NB4 (cell line): ENCODE measurements around the gene CFAP45.

Source experiments
- DNase-seq: peaks from one replicate; pipeline ENCODE4 v3.0.0; 2010; ENCODE audit warnings: low read depth
- H3K4me3 ChIP-seq: one replicate; pipeline ENCODE4 v1.5.1; 2011; ENCODE audit warnings: mild to moderate bottlenecking, low read depth, low read length, moderate library complexity
- CTCF ChIP-seq: IDR thresholded peaks from one replicate; pipeline ENCODE4 v1.5.1; 2012; ENCODE audit warnings: low read depth, low read length
- MAX ChIP-seq: IDR thresholded peaks from 2 replicates; pipeline ENCODE4 v1.6.1; 2011; ENCODE audit warnings: low read depth, low read length
- MYC ChIP-seq: IDR thresholded peaks from 2 replicates; pipeline ENCODE4 v1.6.1; 2011; ENCODE audit warnings: low read depth, low read length
- POLR2A ChIP-seq: IDR thresholded peaks from 2 replicates; pipeline ENCODE4 v1.6.1; 2011; ENCODE audit warnings: mild to moderate bottlenecking; ENCODE audit not compliant: insufficient read length; ENCODE audit errors: extremely low read depth

The CFAP45 gene

GRCh38 chr1:159897962-159898361 lies 2.0 kb downstream of the CFAP45 start:
- TF ChIP-seq CTCF: no peak
- no peak for TF ChIP-seq MYC
- TF ChIP-seq POLR2A: no peak
- TF ChIP-seq MAX: no peak
- no peak overlapping the region for H3K4me3 ChIP-seq
- no peak for DNase-seq

GRCh38 chr1:159896546-159896930 lies 3.4 kb downstream of the CFAP45 start:
- DNase-seq: no peak
- H3K4me3 ChIP-seq: no peak overlapping the region
- no peak for TF ChIP-seq MAX
- TF ChIP-seq CTCF: no peak
- TF ChIP-seq POLR2A: no peak
- no peak for TF ChIP-seq MYC

GRCh38 chr1:159895836-159896545 lies 4.0 kb downstream of the CFAP45 start:
- TF ChIP-seq MAX (no peak), CTCF (no peak), MYC (no peak), POLR2A (no peak)
- H3K4me3 ChIP-seq: no peak overlapping the region
- DNase-seq: no peak

GRCh38 chr1:159895286-159895685 lies 4.7 kb downstream of the CFAP45 start:
- TF ChIP-seq CTCF: no peak
- TF ChIP-seq POLR2A: no peak
- TF ChIP-seq MYC: no peak
- no peak for TF ChIP-seq MAX
- no peak for DNase-seq
- no peak overlapping the region for H3K4me3 ChIP-seq

GRCh38 chr1:159892944-159893343 lies 7.0 kb downstream of the CFAP45 start:
- TF ChIP-seq MYC: no peak
- no peak for TF ChIP-seq POLR2A
- TF ChIP-seq CTCF: no peak
- TF ChIP-seq MAX: no peak
- DNase-seq: no peak
- H3K4me3 ChIP-seq: no peak overlapping the region
